ENCODE results near the gene KIAA1217. TPM values are rescaled to one million over a fixed set of nuclear protein-coding genes. Genes with fewer than 3 reads are reported as not detected.

KIAA1217 gene
- total RNA-seq, 1 experiment from 2014 or later, result 18.6 TPM

GRCh38 chr10:24206926-24207325 is 2.0 kb upstream of the KIAA1217 start:
- Histone ChIP-seq H3K23me2 (ENCODE audit: insufficient read length, low read depth, low read length, poor library complexity, severe bottlenecking) (peaks cover 10% of the 10 kb centered on the region), H3K27ac (ENCODE audit: insufficient read length, low read depth, low read length) (no peak overlapping the region)
- DNase-seq, result no peak

More at GRCh38 chr10:24206926-24207325, 2.0 kb upstream of the KIAA1217 start:
- Histone ChIP-seq H2BK20ac (ENCODE audit: low read depth, low read length, poor library complexity, severe bottlenecking) (no peak overlapping the region), H3K18ac (ENCODE audit: insufficient read length, low read depth, low read length) (no peak overlapping the region), H2BK15ac (ENCODE audit: low read depth, low read length) (no peak overlapping the region), H3K23ac (ENCODE audit: insufficient read length, low read depth, low read length) (no peak overlapping the region), H3K4me2 (ENCODE audit: insufficient read depth, insufficient read length, low read length) (no peak overlapping the region), H3K79me2 (ENCODE audit: insufficient read depth, low read length) (no peaks in the 10 kb centered on the region), H3K9me3 (ENCODE audit: control insufficient read depth, low read depth, low read length) (no peaks in the 10 kb centered on the region), H4K20me1 (ENCODE audit: control insufficient read depth, insufficient read depth, insufficient read length) (no peaks in the 10 kb centered on the region), H2BK120ac (ENCODE audit: low read depth, low read length, poor library complexity, severe bottlenecking) (no peak overlapping the region), H3K27me3 (ENCODE audit: insufficient read depth, low read length) (no peaks in the 10 kb centered on the region), H3K4ac (ENCODE audit: low read depth, low read length) (no peak overlapping the region), H3T11ph (ENCODE audit: low read length) (no peak overlapping the region), H2BK5ac (ENCODE audit: insufficient read length, low read length) (no peak overlapping the region), H2AK5ac (ENCODE audit: insufficient read length, low read length) (no peak overlapping the region), H4K91ac (ENCODE audit: insufficient read length, low read depth, low read length) (no peak overlapping the region), H3K79me1 (ENCODE audit: insufficient read depth, low read depth, low read length, poor library complexity, severe bottlenecking) (no peaks in the 10 kb centered on the region), H4K8ac (replicated peaks; ENCODE audit: insufficient read length, low read depth, low read length) (no peak overlapping the region), H3K56ac (ENCODE audit: insufficient read length, low read depth, low read length) (no peak overlapping the region), H3K4me1 (ENCODE audit: insufficient read depth, low read length) (peaks cover 3% of the 10 kb centered on the region; the same call in 1 of the 2 replicates), H4K5ac (ENCODE audit: insufficient read length, low read depth, low read length) (no peak overlapping the region), H2BK12ac (ENCODE audit: insufficient read length, low read depth, low read length) (no peak overlapping the region), H3K14ac (ENCODE audit: insufficient read depth, low read length) (no peak overlapping the region), H2AFZ (ENCODE audit: low read length) (no peak overlapping the region), H3K9ac (ENCODE audit: extremely low read depth, insufficient read length, low read length) (no peak overlapping the region)
- peaks cover 2 to 3% of the 10 kb centered on the region in 2 experiments; a peak in 4 of 5 replicates for H3K9me3 Mint-ChIP-seq
- no peaks in the 10 kb centered on the region; the same call in 1 of the 2 replicates for H3K27me3 Mint-ChIP-seq (ENCODE audit: low read depth)
- no peak overlapping the region; a peak in 1 of 5 replicates for H3K4me3 Mint-ChIP-seq
- peaks cover 4 to 9% (median 7%) of the 10 kb centered on the region in 3 experiments; a peak in 6 of 7 replicates for H3K36me3 Mint-ChIP-seq (ENCODE audit: insufficient read depth in 1 of 3, low read depth in 3 of 3)
- no peak for TF ChIP-seq CTCF (conservative IDR thresholded peaks at IDR 0.05)
- H3K4me1 Mint-ChIP-seq, result peaks cover 46 to 58% of the 10 kb centered on the region in 2 experiments
- WGBS (ENCODE audit: extremely low coverage, insufficient read length, low lambda C conversion rate), result no CpG with 5 or more reads among the region's 3 CpGs
- no peak overlapping the region for H3K27ac Mint-ChIP-seq

All from H9 (cell line).